Measurements from ENCODE around the gene CTSA. TPM values are rescaled to one million over a fixed set of nuclear protein-coding genes. Genes with fewer than 3 reads are reported as not detected.
A peak's percentile ranks its signal among the peaks of the same experiment; 100 is the strongest.

CTSA gene
- total and polyA plus RNA-seq, 9 of the 15 experiments (the other 6 are each of a cell fraction or from before 2014, with no cell fraction given), result 8.8 to 61.7 (median 28.3) TPM

DNA sequence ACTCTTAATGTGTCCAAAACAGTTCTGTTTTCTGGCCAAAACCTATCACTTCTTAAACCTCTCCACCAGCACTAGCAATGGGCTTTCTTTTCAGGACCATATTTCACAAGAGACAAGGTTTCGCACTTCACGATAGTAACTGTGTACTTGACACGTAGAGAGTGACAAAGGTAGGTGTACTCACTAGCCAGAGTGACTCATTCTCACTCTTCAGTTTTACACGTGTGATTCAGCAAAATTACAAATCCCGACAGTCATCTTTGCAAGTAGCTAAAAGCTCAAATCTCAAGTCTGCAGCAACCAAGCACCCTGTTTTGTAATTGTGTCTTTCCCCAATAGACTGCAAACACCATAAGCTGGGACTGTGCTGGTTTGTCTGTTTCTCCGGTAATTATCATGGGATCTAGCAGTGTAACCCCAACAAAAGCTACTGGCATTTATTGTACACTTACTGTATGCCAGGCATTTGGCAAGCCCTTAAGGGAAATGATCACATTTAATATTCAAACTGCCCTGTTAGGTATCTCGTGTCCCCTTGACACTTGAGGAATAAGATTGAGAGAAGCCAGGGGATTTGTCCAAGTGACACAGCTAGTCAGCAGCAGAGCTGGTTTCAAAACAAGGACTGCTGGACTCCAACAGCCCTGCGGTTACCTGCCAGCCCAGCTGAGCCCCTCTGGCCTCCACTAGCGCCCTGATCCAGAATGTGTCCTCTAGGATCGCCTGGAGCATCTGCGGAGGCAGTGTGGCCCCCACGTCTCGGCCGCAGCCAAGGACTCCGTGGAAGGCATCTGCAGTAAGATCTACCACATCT is 53.2 kb downstream of the CTSA start:
- no peaks in the 10 kb centered on the region for H3K27me3 ChIP-seq (ENCODE audit: control insufficient read depth in 2 of 2, insufficient read depth in 2 of 2, low read length in 2 of 2)
- ChIA-PET CTCF (ENCODE audit: low intra/inter-chr PET ratio) (no interaction called here), POLR2A (interaction anchor here (0.5 to 2.7 kb wide), 11 partner anchors 9 to 290 kb away, joined by 3 to 15 read pairs (median 5); partner anchors contain the start of genes ACOT8, PCIF1 and ZSWIM3)
- intact Hi-C loops (cut with micrococcal nuclease) (no loop called here), in situ Hi-C loops (cut with MboI) (no loop called here)
- no peak overlapping the region for H2AFZ ChIP-seq (ENCODE audit: low read depth, low read length)
- H3K79me2 ChIP-seq (ENCODE audit: control insufficient read depth, insufficient read depth, low read length), result no peaks in the 10 kb centered on the region
- 55% methylated on average over 15 of the region's 15 CpGs for WGBS (ENCODE audit: insufficient coverage, low coverage, missing lambda C conversion rate)
- BruUV-seq (replicated peaks), result no TSS peak
- peak overlapping the region; percentile 33 for H3K4me2 ChIP-seq (ENCODE audit: insufficient read depth, low read length)
- H3K4me3 ChIP-seq, result no peak overlapping the region
- peaks cover 8% of the 10 kb centered on the region for H3K9me1 ChIP-seq (ENCODE audit: control insufficient read depth, insufficient read depth, low read length)
- DNase-seq (ENCODE audit: extremely low read depth in 1 of 4, low spot score in 3 of 4) (peak in 2 of 4 experiments; percentile 61 to 73), FAIRE-seq (peak; percentile 96), ATAC-seq (peak; percentile 65)
- H4K20me1 ChIP-seq (replicated peaks; ENCODE audit: control insufficient read depth, insufficient read depth, low read length), result peaks cover 13% of the 10 kb centered on the region; the same call in 1 of the 2 replicates
- H3K4me1 ChIP-seq (replicated peaks in 1 of 2; ENCODE audit: control insufficient read depth in 2 of 2, insufficient read depth in 2 of 2, low read length in 2 of 2), result peaks cover 20 to 44% of the 10 kb centered on the region in 2 experiments
- H3K9me3 ChIP-seq (replicated peaks; ENCODE audit: control insufficient read depth, insufficient read depth, low read depth, low read length), result no peaks in the 10 kb centered on the region
- H3K27ac ChIP-seq (ENCODE audit: extremely low read depth, low read depth, low read length), result peak overlapping the region; percentile 75
- H3K36me3 ChIP-seq (ENCODE audit: control insufficient read depth, insufficient read depth, low read length), result peaks cover 91% of the 10 kb centered on the region
- H3K9ac ChIP-seq (ENCODE audit: insufficient read depth in 1 of 2, low read depth in 2 of 2, low read length in 2 of 2), result peak overlapping the region in 1 of 2 experiments; percentile 71; a peak in 3 of 4 replicates
- TF ChIP-seq, protein P1, sequence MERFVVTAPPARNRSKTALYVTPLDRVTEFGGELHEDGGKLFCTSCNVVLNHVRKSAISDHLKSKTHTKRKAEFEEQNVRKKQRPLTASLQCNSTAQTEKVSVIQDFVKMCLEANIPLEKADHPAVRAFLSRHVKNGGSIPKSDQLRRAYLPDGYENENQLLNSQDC (CRISPR knock-in tag; IDR thresholded peaks at IDR 0.05), result no peak
- TF ChIP-seq, protein P2, sequence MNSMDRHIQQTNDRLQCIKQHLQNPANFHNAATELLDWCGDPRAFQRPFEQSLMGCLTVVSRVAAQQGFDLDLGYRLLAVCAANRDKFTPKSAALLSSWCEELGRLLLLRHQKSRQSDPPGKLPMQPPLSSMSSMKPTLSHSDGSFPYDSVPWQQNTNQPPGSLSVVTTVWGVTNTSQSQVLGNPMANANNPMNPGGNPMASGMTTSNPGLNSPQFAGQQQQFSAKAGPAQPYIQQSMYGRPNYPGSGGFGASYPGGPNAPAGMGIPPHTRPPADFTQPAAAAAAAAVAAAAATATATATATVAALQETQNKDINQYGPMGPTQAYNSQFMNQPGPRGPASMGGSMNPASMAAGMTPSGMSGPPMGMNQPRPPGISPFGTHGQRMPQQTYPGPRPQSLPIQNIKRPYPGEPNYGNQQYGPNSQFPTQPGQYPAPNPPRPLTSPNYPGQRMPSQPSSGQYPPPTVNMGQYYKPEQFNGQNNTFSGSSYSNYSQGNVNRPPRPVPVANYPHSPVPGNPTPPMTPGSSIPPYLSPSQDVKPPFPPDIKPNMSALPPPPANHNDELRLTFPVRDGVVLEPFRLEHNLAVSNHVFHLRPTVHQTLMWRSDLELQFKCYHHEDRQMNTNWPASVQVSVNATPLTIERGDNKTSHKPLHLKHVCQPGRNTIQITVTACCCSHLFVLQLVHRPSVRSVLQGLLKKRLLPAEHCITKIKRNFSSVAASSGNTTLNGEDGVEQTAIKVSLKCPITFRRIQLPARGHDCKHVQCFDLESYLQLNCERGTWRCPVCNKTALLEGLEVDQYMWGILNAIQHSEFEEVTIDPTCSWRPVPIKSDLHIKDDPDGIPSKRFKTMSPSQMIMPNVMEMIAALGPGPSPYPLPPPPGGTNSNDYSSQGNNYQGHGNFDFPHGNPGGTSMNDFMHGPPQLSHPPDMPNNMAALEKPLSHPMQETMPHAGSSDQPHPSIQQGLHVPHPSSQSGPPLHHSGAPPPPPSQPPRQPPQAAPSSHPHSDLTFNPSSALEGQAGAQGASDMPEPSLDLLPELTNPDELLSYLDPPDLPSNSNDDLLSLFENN (IDR thresholded peaks at IDR 0.05; ENCODE audit: low read depth in 2 of 2, low read length in 2 of 2), result 0 out of 4 replicates have a peak, but pooled peaks of 1 of the 2 experiments have one; percentile 60
- TF ChIP-seq L3MBTL2 (IDR thresholded peaks at IDR 0.05), result peak; percentile 40; the same call in 1 of the 2 replicates
- no peak for TF ChIP-seq ZNF143 (CRISPR knock-in tag; IDR thresholded peaks at IDR 0.05)
- TF ChIP-seq MEIS2 (IDR thresholded peaks at IDR 0.05; ENCODE audit: partially characterized antibody), result peak; percentile 84
- peak; percentile 70 to 81; a peak in 3 of 4 replicates for TF ChIP-seq KDM1A (IDR thresholded peaks at IDR 0.05)
- TF ChIP-seq LEF1 (IDR thresholded peaks at IDR 0.05), result peak; percentile 53; the same call in 1 of the 2 replicates
- TF ChIP-seq TBP (optimal IDR thresholded peaks at IDR 0.05; ENCODE audit: low read depth, low read length), result peak; percentile 29
- TF ChIP-seq ZEB2 (IDR thresholded peaks at IDR 0.05), result peak; percentile 73
- TF ChIP-seq, protein P3, sequence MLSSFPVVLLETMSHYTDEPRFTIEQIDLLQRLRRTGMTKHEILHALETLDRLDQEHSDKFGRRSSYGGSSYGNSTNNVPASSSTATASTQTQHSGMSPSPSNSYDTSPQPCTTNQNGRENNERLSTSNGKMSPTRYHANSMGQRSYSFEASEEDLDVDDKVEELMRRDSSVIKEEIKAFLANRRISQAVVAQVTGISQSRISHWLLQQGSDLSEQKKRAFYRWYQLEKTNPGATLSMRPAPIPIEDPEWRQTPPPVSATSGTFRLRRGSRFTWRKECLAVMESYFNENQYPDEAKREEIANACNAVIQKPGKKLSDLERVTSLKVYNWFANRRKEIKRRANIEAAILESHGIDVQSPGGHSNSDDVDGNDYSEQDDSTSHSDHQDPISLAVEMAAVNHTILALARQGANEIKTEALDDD (IDR thresholded peaks at IDR 0.05), result peak; percentile 69; the same call in 1 of the 2 replicates
- peak; percentile 26; the same call in 1 of the 2 replicates for TF ChIP-seq NCOR1 (IDR thresholded peaks at IDR 0.05)
- TF ChIP-seq, protein P4, sequence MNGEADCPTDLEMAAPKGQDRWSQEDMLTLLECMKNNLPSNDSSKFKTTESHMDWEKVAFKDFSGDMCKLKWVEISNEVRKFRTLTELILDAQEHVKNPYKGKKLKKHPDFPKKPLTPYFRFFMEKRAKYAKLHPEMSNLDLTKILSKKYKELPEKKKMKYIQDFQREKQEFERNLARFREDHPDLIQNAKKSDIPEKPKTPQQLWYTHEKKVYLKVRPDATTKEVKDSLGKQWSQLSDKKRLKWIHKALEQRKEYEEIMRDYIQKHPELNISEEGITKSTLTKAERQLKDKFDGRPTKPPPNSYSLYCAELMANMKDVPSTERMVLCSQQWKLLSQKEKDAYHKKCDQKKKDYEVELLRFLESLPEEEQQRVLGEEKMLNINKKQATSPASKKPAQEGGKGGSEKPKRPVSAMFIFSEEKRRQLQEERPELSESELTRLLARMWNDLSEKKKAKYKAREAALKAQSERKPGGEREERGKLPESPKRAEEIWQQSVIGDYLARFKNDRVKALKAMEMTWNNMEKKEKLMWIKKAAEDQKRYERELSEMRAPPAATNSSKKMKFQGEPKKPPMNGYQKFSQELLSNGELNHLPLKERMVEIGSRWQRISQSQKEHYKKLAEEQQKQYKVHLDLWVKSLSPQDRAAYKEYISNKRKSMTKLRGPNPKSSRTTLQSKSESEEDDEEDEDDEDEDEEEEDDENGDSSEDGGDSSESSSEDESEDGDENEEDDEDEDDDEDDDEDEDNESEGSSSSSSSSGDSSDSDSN (IDR thresholded peaks at IDR 0.05; ENCODE audit: borderline replicate concordance in 1 of 2, low read depth in 2 of 2, low read length in 2 of 2), result no peak
- TF ChIP-seq MIER1 (IDR thresholded peaks at IDR 0.05; ENCODE audit: low read depth), result no peak
- TF ChIP-seq MAFK (IDR thresholded peaks at IDR 0.05; ENCODE audit: low read length), result peak; percentile 91
- TF ChIP-seq NBN (IDR thresholded peaks at IDR 0.05; ENCODE audit: low read depth), result 0 out of 2 replicates have a peak, but pooled peaks have one; percentile 22

All from K562 (cell line).